ENCODE data around the gene ST8SIA2.

DNA sequence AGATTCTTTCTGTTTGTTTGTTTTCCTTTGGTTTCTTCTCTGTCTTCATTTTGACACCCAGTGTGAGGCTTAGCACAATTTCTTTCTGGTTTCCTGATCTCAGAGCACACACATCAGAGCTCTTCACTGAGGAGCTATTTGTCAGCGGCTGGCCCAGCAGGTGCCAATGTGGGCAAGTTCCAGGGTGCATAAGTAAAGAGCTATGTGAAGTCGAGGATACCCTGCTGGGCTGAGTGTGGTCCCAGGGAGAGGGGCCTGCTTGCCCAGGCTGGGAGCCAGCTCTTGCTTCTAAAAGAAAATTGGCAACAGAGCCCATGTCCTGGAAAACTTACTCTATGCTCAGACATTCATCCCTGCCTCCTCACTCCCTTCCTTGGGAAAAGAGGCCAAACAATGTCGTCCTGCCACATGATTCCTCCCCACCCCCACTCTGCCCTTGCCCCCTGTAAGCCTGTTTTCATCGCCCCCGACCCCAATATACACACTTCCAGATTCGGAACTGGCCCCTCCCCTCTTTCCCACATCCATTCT lies 101.2 kb downstream of the ST8SIA2 start:
- TF ChIP-seq, protein P1, sequence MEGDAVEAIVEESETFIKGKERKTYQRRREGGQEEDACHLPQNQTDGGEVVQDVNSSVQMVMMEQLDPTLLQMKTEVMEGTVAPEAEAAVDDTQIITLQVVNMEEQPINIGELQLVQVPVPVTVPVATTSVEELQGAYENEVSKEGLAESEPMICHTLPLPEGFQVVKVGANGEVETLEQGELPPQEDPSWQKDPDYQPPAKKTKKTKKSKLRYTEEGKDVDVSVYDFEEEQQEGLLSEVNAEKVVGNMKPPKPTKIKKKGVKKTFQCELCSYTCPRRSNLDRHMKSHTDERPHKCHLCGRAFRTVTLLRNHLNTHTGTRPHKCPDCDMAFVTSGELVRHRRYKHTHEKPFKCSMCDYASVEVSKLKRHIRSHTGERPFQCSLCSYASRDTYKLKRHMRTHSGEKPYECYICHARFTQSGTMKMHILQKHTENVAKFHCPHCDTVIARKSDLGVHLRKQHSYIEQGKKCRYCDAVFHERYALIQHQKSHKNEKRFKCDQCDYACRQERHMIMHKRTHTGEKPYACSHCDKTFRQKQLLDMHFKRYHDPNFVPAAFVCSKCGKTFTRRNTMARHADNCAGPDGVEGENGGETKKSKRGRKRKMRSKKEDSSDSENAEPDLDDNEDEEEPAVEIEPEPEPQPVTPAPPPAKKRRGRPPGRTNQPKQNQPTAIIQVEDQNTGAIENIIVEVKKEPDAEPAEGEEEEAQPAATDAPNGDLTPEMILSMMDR (IDR thresholded peaks at IDR 0.05), result no peak
- TF ChIP-seq POLR2AphosphoS5 (IDR thresholded peaks at IDR 0.05; ENCODE audit: low read depth, low read length), result no peak
- no peak for TF ChIP-seq SIN3A (IDR thresholded peaks at IDR 0.05; ENCODE audit: borderline replicate concordance, insufficient read depth, low read depth, low read length)
